GM21390 (cell line): ENCODE data around the gene IQGAP2.
A peak's percentile ranks its signal among the peaks of the same experiment; 100 is the strongest.
"Not testable (repeated sequence)": the region's sequence is repeated elsewhere in the genome, so short reads cannot be mapped to it uniquely, and the experiment has no call there.

Experiments used
- ATAC-seq: cut with Tn5 transposase; IDR thresholded peaks from one replicate; pipeline ENCODE4 v1.9.1; 2021; ENCODE audit not compliant: unreplicated experiment

IQGAP2 gene

DNA sequence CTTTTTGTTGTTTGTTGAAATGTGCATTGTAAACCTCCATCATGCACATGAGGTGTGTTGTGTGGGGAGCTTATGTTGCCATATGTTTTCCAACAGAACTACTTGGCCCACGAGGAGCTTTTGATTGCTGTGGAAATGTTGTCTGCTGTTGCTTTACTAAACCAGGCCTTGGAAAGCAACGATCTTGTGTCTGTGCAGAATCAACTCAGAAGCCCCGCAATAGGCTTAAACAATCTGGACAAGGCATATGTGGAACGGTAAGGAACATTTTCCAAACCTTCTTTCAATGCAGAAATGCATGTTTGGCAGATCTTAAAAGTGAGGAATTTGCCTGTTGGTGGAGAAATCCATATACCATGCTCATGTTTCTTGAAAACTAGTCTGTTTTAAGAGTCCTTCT is 197.6 kb downstream of the IQGAP2 start:
- ATAC-seq, result no peak

DNA sequence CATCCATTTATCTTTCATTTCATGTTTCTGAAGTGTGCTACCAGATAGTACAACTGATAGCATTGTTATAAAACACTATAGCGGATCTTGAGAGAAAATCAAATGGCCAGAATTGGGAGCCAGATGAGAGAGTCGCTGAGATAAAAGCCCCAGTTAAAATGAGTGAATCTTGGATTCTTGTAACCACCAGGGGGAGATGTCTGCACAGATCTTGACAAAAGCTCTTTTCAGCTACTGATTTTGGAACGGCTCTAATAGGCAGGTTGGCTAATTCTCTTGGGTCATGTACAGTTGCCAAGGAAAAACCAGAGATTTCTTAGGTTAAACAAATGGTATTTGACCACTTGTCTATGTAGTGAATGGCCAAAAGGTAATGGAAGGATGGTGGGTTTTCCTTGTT is 198.4 kb downstream of the IQGAP2 start:
- ATAC-seq, result no peak

DNA sequence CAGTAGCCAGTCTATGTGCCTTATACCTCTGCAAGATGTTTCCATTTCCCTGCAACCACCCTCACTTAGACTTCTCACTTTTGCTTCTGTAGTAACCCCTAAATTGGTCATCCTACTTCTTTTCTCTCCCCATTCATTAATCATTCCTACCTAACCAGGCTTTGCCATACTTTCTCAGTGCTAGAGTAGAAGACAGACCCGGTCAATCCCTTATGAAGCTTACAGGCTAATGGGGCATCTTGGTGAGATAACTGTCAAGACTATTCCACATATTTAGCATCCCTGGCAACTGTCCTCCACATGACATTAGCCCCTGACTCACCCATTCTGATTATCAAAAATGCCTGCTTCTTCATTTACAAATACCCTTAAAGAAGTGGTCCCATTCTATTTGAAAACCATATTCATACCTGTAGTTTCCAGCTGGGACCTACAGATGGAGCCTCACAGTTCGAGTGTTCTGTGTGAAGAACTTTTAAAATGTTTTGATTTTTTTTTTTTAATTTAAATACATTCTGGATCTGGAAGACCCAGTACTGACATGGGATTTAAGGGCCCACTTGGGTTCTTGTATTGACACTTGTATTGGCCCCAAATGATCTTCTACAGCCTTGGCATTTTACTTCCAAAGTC is 199.1 kb downstream of the IQGAP2 start:
- no peak for ATAC-seq

DNA sequence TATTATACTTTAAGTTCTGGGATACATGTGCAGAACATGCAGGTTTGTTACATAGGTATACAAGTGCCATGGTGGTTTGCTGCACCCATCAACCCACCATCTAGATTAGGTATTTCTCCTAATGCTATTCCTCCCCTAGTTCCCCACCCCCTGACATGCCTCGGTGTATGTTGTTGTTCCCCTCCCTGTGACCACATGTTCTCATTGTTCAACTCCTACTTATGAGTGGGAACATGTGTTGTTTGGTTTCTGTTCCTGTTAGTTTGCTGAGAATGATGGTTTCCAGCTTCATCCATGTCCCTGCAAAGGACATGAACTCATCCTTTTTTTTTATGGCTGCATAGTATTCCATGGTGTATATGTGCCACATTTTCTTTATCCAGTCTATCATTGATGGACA is 200.9 kb downstream of the IQGAP2 start:
- not testable (repeated sequence) for ATAC-seq

DNA sequence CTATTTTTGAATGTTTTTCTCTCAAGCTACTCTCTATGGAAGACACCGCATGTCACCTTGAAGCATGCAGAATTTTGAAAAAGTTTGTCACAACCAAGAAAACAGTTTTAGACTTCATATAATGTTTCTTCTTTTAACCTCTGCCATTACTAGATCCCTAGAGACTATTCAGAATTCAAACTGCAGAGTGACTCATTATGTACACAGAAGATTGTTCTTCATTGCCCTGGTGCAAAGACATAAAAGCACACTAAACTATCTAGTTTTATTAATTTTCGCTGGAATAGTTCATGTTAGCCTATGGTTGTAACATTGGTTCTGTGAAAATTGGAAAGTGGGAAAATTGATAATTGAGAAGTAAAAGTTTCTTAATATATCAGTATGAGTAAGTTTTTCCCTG is 201.8 kb downstream of the IQGAP2 start:
- no peak for ATAC-seq

DNA sequence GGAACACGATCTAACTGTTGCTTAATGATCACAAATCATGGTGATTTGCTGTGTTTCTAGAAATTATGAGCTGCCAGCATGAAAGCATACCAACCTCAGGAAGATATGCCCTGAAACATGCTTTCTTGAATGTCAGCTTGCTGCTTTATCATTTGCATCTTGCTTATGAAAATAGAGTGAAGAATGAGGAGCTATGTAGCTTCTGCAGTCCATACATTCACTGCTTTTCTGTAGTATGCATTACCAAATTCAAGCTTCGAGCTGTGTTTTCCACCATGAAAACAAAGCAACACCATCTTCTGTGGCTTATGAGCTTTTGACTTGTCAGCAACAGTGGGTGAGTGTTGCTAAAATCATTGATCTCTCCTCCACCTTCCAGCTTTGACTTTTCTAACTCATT is 203.6 kb downstream of the IQGAP2 start:
- no peak for ATAC-seq

DNA sequence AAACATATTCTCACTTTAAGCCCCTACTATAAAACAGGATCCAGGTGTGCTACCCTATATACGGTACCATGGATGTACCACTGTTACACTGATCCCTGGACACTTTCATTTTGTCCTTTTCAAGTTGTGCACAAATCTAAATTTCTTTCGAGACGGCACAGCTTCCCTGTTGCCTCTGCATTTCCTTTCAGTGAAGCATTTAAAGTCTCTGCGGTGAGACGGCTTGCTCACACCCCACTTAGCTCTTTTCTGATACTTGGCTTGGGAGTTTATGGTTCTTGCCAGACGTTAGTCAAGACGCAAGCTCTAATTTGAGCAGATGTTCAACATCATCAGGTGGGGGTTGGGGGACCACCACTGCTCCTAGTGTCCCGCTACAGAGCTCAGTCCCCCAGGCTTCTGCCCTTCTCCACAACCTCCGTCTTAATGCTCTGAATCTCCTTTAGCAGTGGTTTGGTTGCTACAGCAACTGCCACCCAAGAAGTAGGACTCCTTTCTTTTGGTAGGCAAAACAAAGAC is 204.3 kb downstream of the IQGAP2 start:
- ATAC-seq, result no peak

DNA sequence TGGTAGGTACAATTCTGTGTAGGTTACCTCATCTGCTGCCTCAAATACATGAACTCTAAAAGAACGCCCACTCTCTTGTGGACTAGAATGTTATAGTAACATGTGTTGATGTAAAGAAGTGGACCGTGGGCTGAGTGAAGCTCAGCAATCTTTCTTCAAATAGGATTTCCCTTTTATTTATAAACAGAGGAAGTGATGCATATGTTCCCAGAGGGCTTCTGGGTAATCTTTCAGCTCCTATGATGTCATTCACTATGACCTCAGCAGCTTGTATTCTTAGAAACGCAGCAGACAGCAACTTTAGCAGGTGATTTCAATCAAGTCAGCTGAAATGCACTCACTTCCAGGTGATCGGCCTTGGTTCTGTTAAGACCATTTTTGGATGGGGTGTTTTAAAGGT is 205.7 kb downstream of the IQGAP2 start:
- no peak for ATAC-seq

DNA sequence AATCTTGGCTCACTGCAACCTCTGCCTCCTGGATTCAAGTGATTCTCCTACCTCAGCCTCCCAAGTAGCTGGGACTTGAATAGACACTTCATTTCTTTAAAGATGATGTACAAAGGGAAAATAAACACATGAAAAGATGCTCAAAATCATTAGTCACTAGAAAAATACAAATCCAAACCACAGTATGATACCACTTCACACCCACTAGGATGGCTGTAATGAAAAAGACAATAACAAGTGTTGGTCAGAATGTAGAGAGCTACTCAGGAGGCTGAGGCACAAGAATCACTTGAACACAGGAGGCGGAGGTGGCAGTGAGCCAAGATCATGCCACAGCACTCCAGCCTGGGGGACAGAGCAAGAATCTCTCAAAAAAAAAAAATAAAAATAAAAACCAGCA is 207.1 kb downstream of the IQGAP2 start:
- ATAC-seq, result no peak

DNA sequence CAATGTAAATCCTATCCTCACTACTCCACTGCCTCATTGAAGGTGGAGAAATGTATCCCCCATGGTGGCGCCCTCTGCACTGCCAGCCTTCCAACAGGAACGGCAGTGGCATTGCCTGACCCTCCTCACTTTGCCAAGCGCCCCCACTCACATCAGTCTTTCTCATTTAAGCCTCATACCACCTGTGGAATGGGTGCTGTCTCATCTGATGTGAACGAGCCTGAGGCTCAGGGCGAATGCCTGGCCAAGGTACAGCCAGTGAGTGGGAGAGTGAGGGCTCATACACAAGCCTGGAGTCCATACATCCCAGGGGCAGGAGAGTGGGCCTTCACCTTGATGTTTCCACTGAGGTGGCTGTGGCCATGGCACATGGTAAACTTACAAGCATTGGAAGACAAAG is 209.9 kb downstream of the IQGAP2 start:
- no peak for ATAC-seq

DNA sequence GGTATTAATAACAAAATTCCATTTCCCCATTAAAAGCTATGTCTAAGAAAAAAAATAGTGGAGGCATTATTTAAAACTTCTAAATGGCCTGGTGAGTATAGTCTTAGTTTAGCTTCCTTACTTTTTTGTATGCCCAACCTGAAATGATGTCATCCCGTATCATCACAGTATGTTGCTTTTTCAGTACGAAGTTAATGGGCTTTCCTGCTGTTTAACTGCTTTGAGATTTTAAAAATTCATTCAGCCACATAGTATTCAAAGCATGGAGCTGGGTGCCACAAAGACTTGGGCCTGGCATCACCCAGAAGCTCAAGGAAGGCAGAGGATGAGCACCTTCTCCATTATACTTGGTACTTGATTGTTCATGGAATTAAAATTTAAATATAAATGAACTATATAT is 212.7 kb downstream of the IQGAP2 start:
- no peak for ATAC-seq

DNA sequence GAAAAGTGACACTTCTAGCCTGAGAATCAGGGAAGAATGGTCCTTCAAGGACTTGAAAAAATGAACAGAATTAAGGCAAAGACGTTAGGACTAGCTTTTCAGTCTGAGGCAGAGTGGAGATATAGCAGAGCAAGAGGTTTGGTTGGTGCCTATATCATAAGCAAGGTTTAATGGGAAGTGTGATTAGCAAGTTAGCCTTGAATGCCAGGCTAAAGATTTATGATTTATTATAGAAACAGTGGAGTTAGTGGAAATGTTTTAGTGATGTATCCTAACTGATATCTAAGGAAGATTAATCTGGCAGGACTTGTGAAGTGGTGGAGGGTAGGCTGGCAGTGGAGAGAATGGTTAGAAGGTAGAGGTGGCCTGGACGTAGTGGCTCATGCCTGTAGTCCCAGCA is 213.1 kb downstream of the IQGAP2 start:
- ATAC-seq, result no peak

DNA sequence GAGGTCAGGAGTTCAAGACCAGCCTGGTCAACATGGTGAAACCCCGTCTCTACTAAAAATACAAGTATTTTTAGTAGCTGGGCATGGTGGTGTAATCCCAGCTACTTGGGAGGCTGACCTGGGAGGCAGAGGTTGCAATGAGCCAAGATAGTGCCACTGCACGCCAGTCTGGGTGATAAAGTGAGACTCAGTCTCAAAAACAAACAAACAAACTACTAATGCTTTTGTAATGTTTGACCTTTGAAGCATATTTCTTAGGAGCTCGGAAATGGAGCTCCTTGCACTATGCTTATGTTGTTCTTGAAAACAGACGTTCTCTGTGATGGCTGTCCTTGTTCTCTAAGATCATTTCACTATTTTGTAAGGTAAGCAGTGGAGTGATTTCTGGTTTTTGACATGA is 214.1 kb downstream of the IQGAP2 start:
- no peak for ATAC-seq

DNA sequence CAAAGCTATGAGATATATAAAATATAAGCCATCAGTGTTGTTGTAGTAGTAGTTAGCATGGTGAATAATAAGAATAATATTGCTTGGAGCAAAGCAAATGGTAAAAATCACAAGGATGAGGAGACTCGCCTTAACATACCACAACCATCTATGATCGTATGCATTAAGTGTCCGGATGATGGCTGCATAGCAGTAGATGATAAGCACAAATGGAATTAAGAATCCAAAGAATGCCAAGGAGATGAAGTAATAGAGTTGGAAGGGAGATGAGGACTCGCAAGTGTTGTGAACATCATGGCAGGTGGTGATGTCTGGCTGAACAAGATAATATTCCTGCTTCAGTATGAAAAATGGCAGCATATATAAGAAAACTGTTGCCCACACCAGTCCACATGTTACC is 214.6 kb downstream of the IQGAP2 start:
- ATAC-seq, result no peak

DNA sequence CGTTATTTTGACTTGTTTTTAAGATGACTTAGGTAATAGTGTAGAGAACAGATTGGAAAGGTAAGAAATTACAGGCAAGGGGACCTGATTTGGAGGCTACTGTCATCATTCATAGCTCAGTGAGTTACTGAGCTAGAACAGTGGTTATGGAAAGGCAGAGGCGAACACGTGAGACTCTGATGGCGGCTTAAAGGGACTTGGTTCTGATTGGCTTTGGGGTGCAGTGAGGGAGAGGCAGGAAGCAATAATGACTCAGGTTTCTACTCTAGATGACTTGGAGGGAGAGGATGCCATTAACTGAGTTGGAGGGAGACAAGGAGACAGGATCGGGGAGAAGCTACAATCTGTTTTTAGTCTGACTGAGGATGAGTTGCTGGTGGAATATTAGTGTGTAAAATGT is 217.1 kb downstream of the IQGAP2 start:
- no peak for ATAC-seq

DNA sequence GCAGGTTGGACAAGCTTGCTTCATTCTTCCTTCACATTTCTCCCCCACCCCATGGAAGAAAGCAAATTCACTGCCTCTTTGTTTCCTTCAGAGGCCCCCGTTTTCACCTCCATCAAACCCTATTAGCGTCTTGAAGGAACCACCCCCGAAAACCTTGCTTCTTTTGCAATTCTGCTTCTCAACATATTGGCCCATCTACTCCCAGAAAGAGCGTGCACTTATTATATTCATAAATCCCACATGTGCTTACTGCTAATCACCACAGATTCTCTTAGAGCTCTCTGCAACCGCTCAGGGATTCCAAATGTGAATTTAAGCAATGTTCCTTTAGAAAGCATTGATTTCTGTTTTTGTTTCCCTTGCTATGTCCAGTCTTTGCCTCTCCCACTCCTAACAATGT is 219.0 kb downstream of the IQGAP2 start:
- no peak for ATAC-seq

DNA sequence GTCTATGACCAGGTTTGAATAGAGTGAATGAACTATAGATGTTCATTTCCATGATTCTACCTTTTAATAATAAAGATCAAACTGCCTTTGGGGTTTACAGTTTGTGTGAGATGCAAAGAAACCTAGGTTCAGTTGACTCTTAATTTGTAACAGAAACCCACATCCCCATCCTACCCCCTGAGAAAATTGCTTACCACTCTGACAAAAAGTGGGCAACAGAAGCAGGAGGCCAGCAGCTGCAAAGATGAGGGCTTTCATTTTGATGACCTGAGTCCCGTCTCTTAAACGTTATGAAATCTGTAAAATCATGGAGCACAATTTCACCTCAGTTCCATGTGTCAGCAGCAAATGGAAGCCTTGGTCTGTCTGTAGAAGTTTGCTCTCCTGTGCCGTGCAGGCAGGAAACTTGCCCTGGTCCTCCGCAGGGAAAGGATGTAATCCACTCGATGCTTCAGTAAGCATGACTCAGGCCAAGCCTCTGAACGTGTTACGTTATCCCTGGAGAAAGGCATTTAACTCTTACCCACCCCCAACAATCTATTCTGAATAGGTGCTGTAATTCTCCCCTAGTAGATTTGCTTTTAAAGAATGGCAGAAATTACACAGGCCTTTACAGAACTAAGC is 220.0 kb downstream of the IQGAP2 start, which contains the start of gene F2RL2:
Gene F2RL2 (minus strand): TSS at position 431 of the 624 bp plus-strand sequence. CDS start 173 bp downstream, at position 258.
- no peak for ATAC-seq

DNA sequence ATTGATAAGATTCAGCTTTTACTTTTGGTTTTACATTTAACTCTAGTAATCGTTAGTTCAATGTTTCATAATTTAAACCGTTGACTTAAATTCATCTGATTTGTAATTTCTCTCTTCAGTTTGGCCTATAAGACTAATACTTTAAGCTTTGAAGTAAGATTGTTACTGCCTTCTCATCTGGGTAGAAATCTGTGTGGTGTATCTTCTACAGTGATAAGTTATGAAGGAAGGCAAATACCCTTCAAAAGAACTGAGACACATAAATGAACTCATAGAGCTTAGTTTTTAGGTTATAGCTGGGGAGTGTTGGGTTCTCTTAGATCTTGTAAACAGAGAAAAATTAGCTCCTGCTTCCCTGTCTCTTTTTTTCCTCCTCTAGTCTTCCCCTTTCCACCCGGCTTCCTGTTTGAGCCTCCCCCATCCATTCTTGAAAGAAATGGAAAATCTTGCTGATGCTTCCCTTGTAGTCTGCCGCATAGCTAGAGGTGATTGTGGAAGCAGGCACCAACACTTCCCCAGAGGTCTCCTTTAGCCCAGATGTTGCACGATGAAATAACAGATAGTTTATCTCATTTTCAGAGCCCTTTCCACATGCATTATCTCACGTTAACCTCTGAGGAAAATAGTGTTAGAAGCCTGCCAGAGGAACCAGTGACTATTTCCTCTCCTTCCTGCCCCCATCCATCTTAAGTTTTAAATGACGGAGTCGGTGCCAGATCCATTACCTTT is 222.2 kb downstream of the IQGAP2 start:
- no peak for ATAC-seq

DNA sequence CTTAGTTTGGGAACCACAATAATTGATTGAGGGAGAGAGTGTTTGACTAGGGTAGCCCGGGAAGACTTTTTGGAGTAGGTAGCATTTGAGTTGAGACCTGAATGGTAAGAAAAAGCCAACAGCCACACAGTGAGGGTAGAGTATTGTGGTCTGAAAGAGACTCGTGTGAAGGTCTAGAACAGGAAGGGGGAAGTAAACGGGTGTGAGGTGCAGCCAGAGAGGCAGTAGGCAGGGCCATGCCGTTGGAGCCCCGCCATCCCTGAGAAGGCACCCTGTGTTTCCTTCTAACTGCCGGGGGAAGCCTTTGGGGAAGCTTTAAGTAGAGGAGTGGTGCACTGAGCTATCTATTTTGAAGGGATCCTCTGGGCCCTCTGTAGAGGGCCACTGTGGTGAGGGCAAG is 223.7 kb downstream of the IQGAP2 start:
- ATAC-seq, result no peak

DNA sequence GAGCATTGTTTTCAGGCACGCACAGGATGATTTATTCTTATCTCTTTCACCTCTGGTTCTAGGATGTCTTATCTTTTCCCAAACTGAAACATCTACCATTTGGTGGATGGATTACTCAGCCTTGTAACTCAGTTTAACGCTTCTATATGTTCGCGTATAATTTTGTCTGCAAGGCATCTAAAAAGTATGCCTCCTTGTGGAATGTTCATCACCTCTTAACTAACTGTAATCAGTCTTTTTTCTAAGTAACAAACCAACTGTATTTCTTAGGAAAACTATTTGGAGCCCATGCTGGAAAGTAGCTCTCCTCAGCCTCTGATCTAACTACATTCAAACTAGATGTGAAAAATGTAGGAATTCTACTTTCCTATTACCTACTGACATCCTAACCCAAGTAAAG is 231.6 kb downstream of the IQGAP2 start:
- no peak for ATAC-seq

DNA sequence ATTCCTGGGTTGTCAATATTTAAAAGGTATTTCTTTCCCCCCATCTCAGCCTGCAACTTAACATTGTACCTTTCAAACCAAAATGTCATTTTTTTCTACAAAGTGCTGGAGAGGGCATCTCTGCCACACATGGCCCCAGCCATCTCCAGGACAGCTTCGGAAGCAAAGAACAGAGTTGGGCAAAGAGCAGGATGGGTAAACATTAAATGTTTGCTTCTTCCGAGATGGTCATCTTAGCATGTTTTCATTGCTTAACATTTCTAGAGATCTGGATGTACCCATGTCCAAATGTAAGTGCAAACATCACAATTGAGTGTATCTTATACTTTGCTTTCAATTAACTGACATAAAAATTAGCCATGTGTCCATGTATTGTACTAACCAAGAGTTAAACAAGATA is 234.4 kb downstream of the IQGAP2 start:
- no peak for ATAC-seq

DNA sequence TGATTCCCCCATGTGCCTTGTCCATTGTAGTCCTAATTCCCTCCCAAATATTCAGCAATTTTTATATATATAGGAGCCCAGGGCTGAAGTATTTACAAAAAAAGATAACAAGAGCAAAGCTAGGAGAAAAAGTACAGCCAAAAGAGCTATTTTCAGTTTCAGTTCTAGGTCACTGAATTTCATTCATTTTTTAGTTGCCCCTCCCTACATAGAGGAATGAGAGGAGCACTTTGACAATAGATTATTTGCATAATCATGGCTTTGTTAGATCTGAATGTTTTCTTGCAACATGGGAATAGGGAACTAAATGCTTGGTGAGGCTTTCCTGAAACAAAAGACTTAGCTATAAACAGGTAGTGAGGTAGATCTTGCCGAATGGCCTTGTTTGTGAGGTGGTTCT is 235.4 kb downstream of the IQGAP2 start:
- ATAC-seq, result peak; percentile 53
